ENCODE measurements around the gene CD84. TPM values are rescaled to one million over a fixed set of nuclear protein-coding genes. Genes with fewer than 3 reads are reported as not detected.

The CD84 gene
- total and polyA plus RNA-seq, 2 experiments from 2014 or later, result 0.23 to 0.74 TPM

- WGBS (ENCODE audit: low lambda C conversion rate, missing lambda C conversion rate), result 81% methylated on average over 2 of the region's 2 CpGs
- H3K27me3 ChIP-seq, result no peaks in the 10 kb centered on the region
- H3K4me1 ChIP-seq (ENCODE audit: insufficient read depth), result peaks cover 3% of the 10 kb centered on the region
- no peaks in the 10 kb centered on the region for H3K9me3 ChIP-seq (ENCODE audit: low read depth)
- no peak for DNase-seq (ENCODE audit: low spot score)
- no peak overlapping the region for H3K4me2 ChIP-seq
- H2AFZ ChIP-seq, result no peak overlapping the region
- no peak for TF ChIP-seq EZH2 (IDR thresholded peaks at IDR 0.05; ENCODE audit: borderline replicate concordance)
- TF ChIP-seq CTCF (IDR thresholded peaks at IDR 0.05; ENCODE audit: poor library complexity), result no peak
- no peak for TF ChIP-seq EZH2phosphoT487 (IDR thresholded peaks at IDR 0.05; ENCODE audit: low read depth, severe bottlenecking, unreplicated experiment)
- no peak overlapping the region for H3K27ac ChIP-seq
- no peaks in the 10 kb centered on the region for H3K79me2 ChIP-seq
- H4K20me1 ChIP-seq (ENCODE audit: insufficient read depth, poor library complexity, severe bottlenecking), result no peaks in the 10 kb centered on the region
- no peaks in the 10 kb centered on the region for H3K9me2 ChIP-seq (replicated peaks; ENCODE audit: insufficient read depth)
- no peak overlapping the region for H3K4me3 ChIP-seq
- no peaks in the 10 kb centered on the region for H3K36me3 ChIP-seq (replicated peaks; ENCODE audit: insufficient read depth, low read depth)
Observed at GRCh38 chr1:160577671-160578070, 1.6 kb downstream of the CD84 start.

- WGBS (ENCODE audit: low lambda C conversion rate, missing lambda C conversion rate), result 54% methylated on average over 2 of the region's 2 CpGs
- Histone ChIP-seq H3K4me1 (ENCODE audit: insufficient read depth) (peaks cover 3% of the 10 kb centered on the region), H4K20me1 (ENCODE audit: insufficient read depth, poor library complexity, severe bottlenecking) (no peaks in the 10 kb centered on the region), H3K9me2 (replicated peaks; ENCODE audit: insufficient read depth) (no peaks in the 10 kb centered on the region), H3K9me3 (ENCODE audit: low read depth) (no peaks in the 10 kb centered on the region), H3K4me3 (no peak overlapping the region), H3K36me3 (replicated peaks; ENCODE audit: insufficient read depth, low read depth) (no peaks in the 10 kb centered on the region), H3K27me3 (no peaks in the 10 kb centered on the region), H2AFZ (no peak overlapping the region), H3K27ac (no peak overlapping the region), H3K79me2 (no peaks in the 10 kb centered on the region), H3K4me2 (no peak overlapping the region)
- TF ChIP-seq CTCF (IDR thresholded peaks at IDR 0.05; ENCODE audit: poor library complexity), result no peak
- TF ChIP-seq EZH2phosphoT487 (IDR thresholded peaks at IDR 0.05; ENCODE audit: low read depth, severe bottlenecking, unreplicated experiment), result no peak
- TF ChIP-seq EZH2 (IDR thresholded peaks at IDR 0.05; ENCODE audit: borderline replicate concordance), result no peak
- no peak for DNase-seq (ENCODE audit: low spot score)
Observed at GRCh38 chr1:160576884-160577283, 2.4 kb downstream of the CD84 start.

DNA sequence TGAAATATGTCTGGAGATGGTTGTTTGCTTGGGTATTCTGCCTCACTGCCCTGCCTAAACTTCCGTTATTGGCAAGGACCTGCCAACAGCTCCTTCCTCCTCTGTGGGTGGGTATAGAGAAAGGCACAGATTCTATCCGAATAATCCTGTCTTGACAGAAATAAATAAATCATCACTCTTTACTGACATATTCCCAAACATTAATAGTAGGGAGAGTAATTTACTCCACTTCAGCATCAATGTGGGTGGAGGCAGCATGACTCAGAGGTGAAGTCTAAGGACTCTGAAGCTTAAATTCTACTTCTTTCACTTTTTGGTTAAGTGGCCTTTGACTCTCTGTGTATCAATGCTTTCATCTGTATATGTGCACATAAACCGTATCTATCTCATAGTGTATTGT lies 2.9 kb downstream of the CD84 start:
- H3K9me2 ChIP-seq (replicated peaks; ENCODE audit: insufficient read depth), result no peaks in the 10 kb centered on the region
- no peak for TF ChIP-seq EZH2phosphoT487 (IDR thresholded peaks at IDR 0.05; ENCODE audit: low read depth, severe bottlenecking, unreplicated experiment)
- no peak for TF ChIP-seq CTCF (IDR thresholded peaks at IDR 0.05; ENCODE audit: poor library complexity)
- TF ChIP-seq EZH2 (IDR thresholded peaks at IDR 0.05; ENCODE audit: borderline replicate concordance), result no peak
- no peak overlapping the region for H2AFZ ChIP-seq
- H4K20me1 ChIP-seq (ENCODE audit: insufficient read depth, poor library complexity, severe bottlenecking), result no peaks in the 10 kb centered on the region
- no peak overlapping the region for H3K4me2 ChIP-seq
- no peaks in the 10 kb centered on the region for H3K4me1 ChIP-seq (ENCODE audit: insufficient read depth)
- H3K27ac ChIP-seq, result no peak overlapping the region
- H3K36me3 ChIP-seq (replicated peaks; ENCODE audit: insufficient read depth, low read depth), result no peaks in the 10 kb centered on the region
- DNase-seq (ENCODE audit: low spot score), result no peak
- WGBS (ENCODE audit: low lambda C conversion rate, missing lambda C conversion rate), result 88% methylated on average over 3 of the region's 3 CpGs
- no peaks in the 10 kb centered on the region for H3K79me2 ChIP-seq
- no peaks in the 10 kb centered on the region for H3K9me3 ChIP-seq (ENCODE audit: low read depth)
- H3K4me3 ChIP-seq, result no peak overlapping the region
- no peaks in the 10 kb centered on the region for H3K27me3 ChIP-seq
